ENCODE data around the gene CDH9. TPM values are rescaled to one million over a fixed set of nuclear protein-coding genes. Genes with fewer than 3 reads are reported as not detected.

Gene CDH9
- total and polyA plus RNA-seq, 2 donors (not counting 1 experiment from before 2014, with no cell fraction given): not detected

DNA sequence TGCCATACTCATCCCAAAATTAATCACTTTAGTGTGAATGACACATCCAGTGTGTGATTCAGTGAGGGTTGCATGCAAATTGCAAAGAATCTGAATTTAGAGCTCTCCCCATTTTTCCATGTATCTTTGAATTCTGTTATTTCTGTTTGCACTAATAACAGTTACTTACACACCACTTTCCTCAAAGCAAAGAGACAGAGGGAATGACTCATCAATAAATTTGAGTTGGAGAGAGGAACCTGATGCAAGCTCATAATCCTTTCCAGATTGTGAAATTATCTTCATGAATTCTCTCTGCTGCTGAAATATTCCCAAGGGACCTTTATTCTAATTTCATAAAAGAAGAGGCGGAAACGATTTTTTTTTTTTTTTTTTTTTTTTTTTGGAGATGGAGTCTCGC, 204.8 kb downstream of the CDH9 start:
- Mint-ChIP-seq H3K4me3 (no peak overlapping the region), H3K4me1 (no peaks in the 10 kb centered on the region), H3K27me3 (no peaks in the 10 kb centered on the region), H3K9me3 (ENCODE audit: insufficient read depth) (no peaks in the 10 kb centered on the region), H3K27ac (no peak overlapping the region)
- Histone ChIP-seq H3K4me3 (ENCODE audit: control extremely low read depth in 1 of 5, extremely low read depth in 1 of 5, insufficient read depth in 1 of 5, low read depth in 2 of 5, low read length in 4 of 5) (no peak overlapping the region), H3K9me3 (ENCODE audit: control extremely low read depth in 1 of 3, control insufficient read depth in 2 of 3, insufficient read depth in 1 of 3, low read length in 2 of 3) (peaks cover 0 to 8% (median 3%) of the 10 kb centered on the region in 3 donors), H2AFZ (ENCODE audit: insufficient read depth, low read depth, low read length, poor library complexity, severe bottlenecking) (no peak overlapping the region), H3K27ac (ENCODE audit: low read length in 2 of 2) (no peak overlapping the region), H3K4me1 (ENCODE audit: control insufficient read depth in 2 of 2, insufficient read depth in 2 of 2, low read length in 2 of 2) (no peaks in the 10 kb centered on the region), H3K79me2 (ENCODE audit: control insufficient read depth, insufficient read depth, low read length) (no peaks in the 10 kb centered on the region), H3K36me3 (replicated peaks in 1 of 2; ENCODE audit: control extremely low read depth in 1 of 2, control insufficient read depth in 1 of 2, extremely low read depth in 1 of 2, insufficient read depth in 2 of 2, low read length in 1 of 2) (no peaks in the 10 kb centered on the region), H3K27me3 (replicated peaks in 1 of 4; ENCODE audit: control extremely low read depth in 1 of 4, control insufficient read depth in 3 of 4, insufficient read depth in 4 of 4, low read length in 3 of 4) (no peaks in the 10 kb centered on the region), H3K9ac (ENCODE audit: low read length) (no peak overlapping the region), H3K4me2 (replicated peaks; ENCODE audit: low read depth, low read length, poor library complexity, severe bottlenecking) (no peak overlapping the region), H4K20me1 (ENCODE audit: control insufficient read depth, insufficient read depth, low read length, poor library complexity, severe bottlenecking) (no peaks in the 10 kb centered on the region)
- no peak for DNase-seq
- ATAC-seq (ENCODE audit: low read depth): no peak
- no CpG with 5 or more reads among the region's 3 CpGs for WGBS (ENCODE audit: insufficient coverage)
- TF ChIP-seq EZH2 (IDR thresholded peaks at IDR 0.05; ENCODE audit: borderline replicate concordance, insufficient read depth, low read depth, low read length, poor library complexity, severe bottlenecking): no peak
- TF ChIP-seq, protein P1, sequence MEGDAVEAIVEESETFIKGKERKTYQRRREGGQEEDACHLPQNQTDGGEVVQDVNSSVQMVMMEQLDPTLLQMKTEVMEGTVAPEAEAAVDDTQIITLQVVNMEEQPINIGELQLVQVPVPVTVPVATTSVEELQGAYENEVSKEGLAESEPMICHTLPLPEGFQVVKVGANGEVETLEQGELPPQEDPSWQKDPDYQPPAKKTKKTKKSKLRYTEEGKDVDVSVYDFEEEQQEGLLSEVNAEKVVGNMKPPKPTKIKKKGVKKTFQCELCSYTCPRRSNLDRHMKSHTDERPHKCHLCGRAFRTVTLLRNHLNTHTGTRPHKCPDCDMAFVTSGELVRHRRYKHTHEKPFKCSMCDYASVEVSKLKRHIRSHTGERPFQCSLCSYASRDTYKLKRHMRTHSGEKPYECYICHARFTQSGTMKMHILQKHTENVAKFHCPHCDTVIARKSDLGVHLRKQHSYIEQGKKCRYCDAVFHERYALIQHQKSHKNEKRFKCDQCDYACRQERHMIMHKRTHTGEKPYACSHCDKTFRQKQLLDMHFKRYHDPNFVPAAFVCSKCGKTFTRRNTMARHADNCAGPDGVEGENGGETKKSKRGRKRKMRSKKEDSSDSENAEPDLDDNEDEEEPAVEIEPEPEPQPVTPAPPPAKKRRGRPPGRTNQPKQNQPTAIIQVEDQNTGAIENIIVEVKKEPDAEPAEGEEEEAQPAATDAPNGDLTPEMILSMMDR (IDR thresholded peaks at IDR 0.05): no peak
- ChIA-PET CTCF (interaction anchor here (0.7 kb wide), 1 partner anchor 116 kb away, joined by 3 read pairs; no protein-coding TSS in a partner anchor), POLR2A (no interaction called here)
- intact Hi-C loops (cut with micrococcal nuclease): no loop called here
